Gastroesophageal sphincter (tissue), 4 donors: Measurements from ENCODE around the gene HPCAL1. TPM values are rescaled to one million over a fixed set of nuclear protein-coding genes. Genes with fewer than 3 reads are reported as not detected.

Source experiments
- ATAC-seq: fragments of 150-250 bp; one replicate; pipeline ENCODE4 v1.9.1; 2016; ENCODE audit warnings: mild to moderate bottlenecking, moderate library complexity
- H3K27ac ChIP-seq, 4 donors: fragments of 200-600 bp; sonication (generic) in 3 of 4; 1 replicate in 3 of 4; 2 replicates in 1 of 4; pipeline ENCODE4 v1.5.1; 2016 to 2019
- H3K27me3 ChIP-seq: fragments of 200-600 bp; sonication (generic); one replicate; pipeline ENCODE4 v1.5.1; 2019
- H3K36me3 ChIP-seq, 2 donors: fragments of 200-600 bp; sonication (generic); one replicate each; pipeline ENCODE4 v1.5.1; 2019; ENCODE audit warnings: control low read depth in 1 of 2
- H3K4me1 ChIP-seq, 3 donors: fragments of 200-600 bp; sonication (generic); 1 replicate in 2 of 3; 2 replicates in 1 of 3; pipeline ENCODE4 v1.5.1; 2016 to 2019; ENCODE audit warnings: control low read depth in 2 of 3
- H3K4me3 ChIP-seq, 2 donors: fragments of 200-600 bp; sonication (generic); one replicate each; pipeline ENCODE4 v1.5.1; 2019; ENCODE audit warnings: mild to moderate bottlenecking in 1 of 2, moderate library complexity in 1 of 2
- H3K9me3 ChIP-seq, 3 donors: fragments of 200-600 bp; sonication (generic); one replicate each; pipeline ENCODE4 v1.5.1; 2017 to 2019; ENCODE audit warnings: control low read depth in 2 of 3
- CTCF ChIP-seq, 4 experiments: fragments of 200-600 bp in 2 of 4; fragments of 450-650 bp in 2 of 4; sonication (generic) in 1 of 4; IDR thresholded peaks; one replicate each; pipeline ENCODE4 v1.5.1; 2017 to 2019; ENCODE audit warnings: antibody characterized with exemption in 4 of 4, mild to moderate bottlenecking in 2 of 4, moderate library complexity in 2 of 4
- EP300 ChIP-seq: sonication (generic); formaldehyde crosslinking; IDR thresholded peaks from one replicate; pipeline ENCODE4 v1.6.1; 2017; ENCODE audit warnings: antibody characterized with exemption, mild to moderate bottlenecking
- POLR2A ChIP-seq, 2 donors: fragments of 450-650 bp; IDR thresholded peaks; one replicate each; pipeline ENCODE4 v1.6.1; 2017; ENCODE audit warnings: antibody characterized with exemption in 2 of 2, mild to moderate bottlenecking in 2 of 2, moderate library complexity in 1 of 2
- POLR2AphosphoS5 ChIP-seq: sonication (generic); formaldehyde crosslinking; IDR thresholded peaks from one replicate; pipeline ENCODE4 v1.6.1; 2017; ENCODE audit warnings: antibody characterized with exemption
- WGBS, 2 donors: methylation state at CpG; one replicate each; pipeline ENCODE4 v1.1.5; 2018; ENCODE audit warnings: low coverage in 1 of 2; 5-methylcytosine and 5-hydroxymethylcytosine counted together
- total RNA-seq, 4 donors: library from RNA; depleted of rRNA; stranded (reverse); fragments of >200 nt; gene quantifications; one replicate each; pipeline ENCODE4 v1.1.0, GENCODE V29; 2016

The HPCAL1 gene
- total RNA-seq, 4 donors from 2014 or later, result 17.0 to 42.1 (median 29.8) TPM

- Histone ChIP-seq H3K4me1 (peaks cover 0 to 9% (median 0%) of the 10 kb centered on the region in 3 donors), H3K36me3 (no peaks in the 10 kb centered on the region), H3K27me3 (no peaks in the 10 kb centered on the region), H3K4me3 (no peak overlapping the region), H3K9me3 (no peaks in the 10 kb centered on the region), H3K27ac (no peak overlapping the region)
- ATAC-seq, result no peak
- 90 to 94% methylated on average over 7 to 9 of the region's 9 CpGs for WGBS, 2 donors
- TF ChIP-seq POLR2AphosphoS5, result no peak
- TF ChIP-seq EP300, result no peak
- no peak for TF ChIP-seq POLR2A (IDR thresholded peaks at IDR 0.05)
- no peak for TF ChIP-seq CTCF (IDR thresholded peaks at IDR 0.05)
Measured at GRCh38 chr2:10320933-10321332, 18.2 kb downstream of the HPCAL1 start.

GRCh38 chr2:10321622-10322021 lies 18.9 kb downstream of the HPCAL1 start:
- 82 to 97% methylated on average over 6 of the region's 6 CpGs for WGBS, 2 donors

GRCh38 chr2:10322481-10322880 lies 19.8 kb downstream of the HPCAL1 start:
- H3K9me3 ChIP-seq, result no peaks in the 10 kb centered on the region
- peaks cover 0 to 24% (median 0%) of the 10 kb centered on the region in 3 donors for H3K4me1 ChIP-seq
- no peak for ATAC-seq
- H3K4me3 ChIP-seq, result no peak overlapping the region
- WGBS, 2 donors, result 92 to 100% methylated on average over 3 to 4 of the region's 4 CpGs
- H3K27ac ChIP-seq, result no peak overlapping the region
- H3K27me3 ChIP-seq, result no peaks in the 10 kb centered on the region
- H3K36me3 ChIP-seq, result no peaks in the 10 kb centered on the region
- TF ChIP-seq EP300 (no peak), POLR2AphosphoS5 (no peak), POLR2A (IDR thresholded peaks at IDR 0.05) (no peak), CTCF (IDR thresholded peaks at IDR 0.05) (no peak)

More at GRCh38 chr2:10321622-10322021, 18.9 kb downstream of the HPCAL1 start:
- ATAC-seq, result no peak
- H3K36me3 ChIP-seq, result no peaks in the 10 kb centered on the region
- TF ChIP-seq POLR2A (IDR thresholded peaks at IDR 0.05) (no peak), POLR2AphosphoS5 (no peak), EP300 (no peak), CTCF (IDR thresholded peaks at IDR 0.05) (no peak)
- H3K27ac ChIP-seq, result no peak overlapping the region
- no peak overlapping the region for H3K4me3 ChIP-seq
- no peaks in the 10 kb centered on the region for H3K9me3 ChIP-seq
- no peaks in the 10 kb centered on the region for H3K27me3 ChIP-seq
- peaks cover 0 to 16% (median 0%) of the 10 kb centered on the region in 3 donors for H3K4me1 ChIP-seq

GRCh38 chr2:10322973-10323372 lies 20.3 kb downstream of the HPCAL1 start:
- ATAC-seq, result no peak
- H3K4me3 ChIP-seq, result no peak overlapping the region
- no peaks in the 10 kb centered on the region for H3K36me3 ChIP-seq
- H3K27me3 ChIP-seq, result no peaks in the 10 kb centered on the region
- WGBS, 2 donors, result 78 to 98% methylated on average over 7 to 8 of the region's 13 CpGs
- no peak for TF ChIP-seq POLR2AphosphoS5
- TF ChIP-seq CTCF (IDR thresholded peaks at IDR 0.05), result no peak
- no peak for TF ChIP-seq POLR2A (IDR thresholded peaks at IDR 0.05)
- TF ChIP-seq EP300, result no peak
- H3K9me3 ChIP-seq, result no peaks in the 10 kb centered on the region
- H3K27ac ChIP-seq, result no peak overlapping the region
- peaks cover 0 to 24% (median 0%) of the 10 kb centered on the region in 3 donors for H3K4me1 ChIP-seq

- Histone ChIP-seq H3K9me3 (no peaks in the 10 kb centered on the region), H3K36me3 (no peaks in the 10 kb centered on the region), H3K27ac (no peak overlapping the region), H3K27me3 (no peaks in the 10 kb centered on the region), H3K4me1 (peaks cover 0 to 24% (median 0%) of the 10 kb centered on the region in 3 donors), H3K4me3 (no peak overlapping the region)
- TF ChIP-seq POLR2A (IDR thresholded peaks at IDR 0.05) (no peak), EP300 (no peak), CTCF (IDR thresholded peaks at IDR 0.05) (no peak), POLR2AphosphoS5 (no peak)
- no peak for ATAC-seq
- WGBS, 2 donors, result 88 to 91% methylated on average over 4 to 5 of the region's 5 CpGs
Measured at GRCh38 chr2:10323535-10323934, 20.8 kb downstream of the HPCAL1 start.
